NCI-H345 treated with DMSO at 0.1 percent for 48 hours (cell line): ENCODE results near the gene FIGLA.
"Not testable (repeated sequence)": the region's sequence is repeated elsewhere in the genome, so short reads cannot be mapped to it uniquely, and the experiment has no call there.

ENCODE experiments used
- DNase-seq: peaks from one replicate; lab custom pipeline; 2025; ENCODE audit not compliant: unreplicated experiment; lab: John Stamatoyannopoulos, UW

The FIGLA gene

DNA sequence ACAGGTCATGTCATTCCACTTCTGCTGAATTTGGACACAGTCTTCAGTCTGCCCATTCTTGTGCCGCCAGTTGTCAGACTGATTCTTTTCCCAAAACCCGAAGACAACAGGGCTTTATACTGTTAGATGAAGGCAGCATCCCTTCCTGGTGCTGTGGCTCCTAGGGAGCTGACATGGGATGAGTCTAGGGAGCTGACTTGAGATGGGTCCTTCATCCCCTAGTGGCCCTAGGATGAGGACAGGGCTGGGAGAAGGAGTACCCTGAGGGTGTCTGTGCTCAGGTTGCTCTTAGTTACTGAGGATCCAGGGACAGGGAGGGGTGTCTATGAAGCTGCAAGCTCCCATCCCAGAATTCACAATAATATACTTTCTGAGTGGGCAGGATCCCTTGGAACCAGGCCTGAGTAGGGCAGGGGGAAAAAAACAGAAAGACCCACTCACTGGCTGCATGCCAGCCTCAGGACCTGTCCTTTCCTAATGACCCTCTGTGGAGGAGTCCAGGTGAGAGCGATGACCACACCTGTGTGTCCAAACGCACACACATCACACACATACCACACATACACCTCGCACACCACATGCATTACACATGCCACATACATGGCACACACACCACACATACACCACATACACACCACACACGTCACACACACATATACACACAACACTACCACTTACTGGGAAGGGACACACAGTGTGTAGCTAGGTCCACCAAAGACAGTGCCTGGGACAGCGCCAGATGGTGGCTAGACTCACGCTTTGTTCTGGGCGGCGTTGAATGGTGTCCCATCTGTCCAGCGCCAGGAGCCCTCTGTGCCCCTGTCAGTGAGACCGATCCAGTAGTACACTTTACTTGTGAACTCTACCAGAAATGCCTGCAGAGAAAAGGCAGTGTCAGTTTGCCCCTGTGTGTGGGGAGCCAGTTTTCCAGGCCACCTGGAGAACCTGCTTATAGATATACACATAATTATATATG lies 18.8 kb upstream of the FIGLA start:
- no peak for DNase-seq

GRCh38 chr2:70807828-70808118 lies 17.3 kb upstream of the FIGLA start:
- DNase-seq, result no peak

- DNase-seq, result no peak
Measured at GRCh38 chr2:70807102-70807827, 16.8 kb upstream of the FIGLA start.

DNA sequence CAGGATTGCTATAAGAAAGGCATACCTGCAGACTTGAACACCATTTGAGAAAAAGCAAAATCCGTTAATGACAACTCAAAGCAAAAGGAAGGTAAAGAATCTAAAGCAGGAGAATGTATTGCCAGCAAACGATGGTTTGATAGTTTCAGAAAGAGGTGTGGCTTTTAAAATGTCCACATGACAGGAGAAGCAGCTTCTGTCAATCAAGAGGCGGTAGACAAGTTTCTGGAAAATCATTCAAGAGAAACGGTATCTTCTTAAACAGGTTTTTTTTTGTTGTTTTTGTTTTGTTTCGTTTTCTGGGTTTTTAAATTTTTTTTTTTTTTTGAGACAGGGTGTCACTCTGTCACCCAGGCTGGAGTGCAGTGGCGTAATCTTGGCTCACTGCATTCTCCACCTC lies 16.2 kb upstream of the FIGLA start:
- no peak for DNase-seq

GRCh38 chr2:70806013-70806412 lies 15.6 kb upstream of the FIGLA start:
- DNase-seq, result peak; percentile 41

DNA sequence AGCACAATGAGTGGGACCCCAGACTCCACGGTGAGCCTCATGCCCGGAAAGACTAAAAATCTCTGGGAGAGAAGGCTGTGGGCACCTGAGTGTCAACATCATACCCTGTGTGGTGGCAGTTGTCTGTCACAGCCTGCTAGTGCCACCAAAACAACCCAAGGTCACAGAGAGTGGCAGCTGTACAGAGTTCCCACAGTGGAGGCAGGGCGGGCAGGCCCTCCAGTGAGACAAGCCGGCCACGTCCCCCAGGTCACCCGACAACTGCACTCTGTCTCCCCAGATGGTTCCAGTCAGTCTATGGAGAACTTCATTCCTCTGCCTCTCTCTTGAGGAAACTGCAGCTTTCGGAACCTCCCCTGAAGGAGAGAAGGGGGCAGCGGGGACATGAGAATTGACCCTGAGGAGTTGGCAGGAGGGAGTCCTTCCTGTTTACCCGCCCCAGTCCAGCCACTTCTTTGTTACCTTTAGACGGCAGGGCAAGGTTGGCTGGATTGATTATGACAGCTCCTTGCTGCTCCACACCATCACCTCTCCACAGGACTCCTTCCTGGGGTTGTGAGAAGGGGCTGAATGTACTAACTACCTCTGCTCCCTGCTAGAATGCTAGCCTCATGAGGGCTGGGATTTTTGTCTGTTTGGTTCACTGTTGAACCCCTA lies 11.3 kb upstream of the FIGLA start:
- DNase-seq, result no peak

GRCh38 chr2:70799706-70800105 lies 9.3 kb upstream of the FIGLA start:
- no peak for DNase-seq

DNA sequence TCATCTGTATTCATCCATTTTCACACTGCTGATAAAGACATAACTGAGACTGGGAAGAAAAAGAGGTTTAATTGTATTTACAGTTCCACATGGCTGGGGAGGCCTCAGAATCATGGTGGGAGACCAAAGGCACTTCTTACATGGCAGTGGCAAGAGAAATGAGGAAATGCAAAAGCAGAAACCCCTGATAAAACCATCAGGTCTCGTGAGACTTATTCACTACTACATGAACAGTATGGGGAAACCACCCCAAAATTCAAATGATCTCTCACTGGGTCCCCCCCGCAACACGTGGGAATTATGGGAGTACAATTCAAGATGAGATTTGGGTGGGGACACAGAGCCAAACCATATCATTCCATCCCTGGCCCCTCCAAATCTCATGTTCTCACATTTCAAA lies 7.6 kb upstream of the FIGLA start:
- DNase-seq, result not testable (repeated sequence)

DNA sequence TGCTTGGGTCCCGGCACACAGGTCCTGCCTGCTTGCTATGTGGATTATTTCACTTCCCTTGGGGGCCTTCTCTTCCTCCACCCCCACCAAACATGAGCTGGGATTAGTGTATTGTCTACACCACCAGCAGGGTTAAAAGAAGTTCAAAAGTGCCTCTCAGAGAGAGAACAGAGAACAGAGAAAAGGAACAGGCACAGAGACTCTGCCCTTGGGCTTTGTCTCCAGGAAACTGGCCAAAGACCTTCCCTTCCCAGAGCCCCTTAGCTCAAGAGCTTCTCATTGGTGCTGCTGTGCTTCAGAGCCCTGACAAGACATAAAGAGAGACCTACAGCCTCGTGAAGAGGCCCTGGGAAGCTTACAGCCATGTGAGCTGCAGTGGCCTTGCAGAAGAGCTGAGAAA lies 7.1 kb upstream of the FIGLA start:
- DNase-seq, result no peak

- no peak for DNase-seq
Measured at GRCh38 chr2:70796262-70796661, 5.8 kb upstream of the FIGLA start.

DNA sequence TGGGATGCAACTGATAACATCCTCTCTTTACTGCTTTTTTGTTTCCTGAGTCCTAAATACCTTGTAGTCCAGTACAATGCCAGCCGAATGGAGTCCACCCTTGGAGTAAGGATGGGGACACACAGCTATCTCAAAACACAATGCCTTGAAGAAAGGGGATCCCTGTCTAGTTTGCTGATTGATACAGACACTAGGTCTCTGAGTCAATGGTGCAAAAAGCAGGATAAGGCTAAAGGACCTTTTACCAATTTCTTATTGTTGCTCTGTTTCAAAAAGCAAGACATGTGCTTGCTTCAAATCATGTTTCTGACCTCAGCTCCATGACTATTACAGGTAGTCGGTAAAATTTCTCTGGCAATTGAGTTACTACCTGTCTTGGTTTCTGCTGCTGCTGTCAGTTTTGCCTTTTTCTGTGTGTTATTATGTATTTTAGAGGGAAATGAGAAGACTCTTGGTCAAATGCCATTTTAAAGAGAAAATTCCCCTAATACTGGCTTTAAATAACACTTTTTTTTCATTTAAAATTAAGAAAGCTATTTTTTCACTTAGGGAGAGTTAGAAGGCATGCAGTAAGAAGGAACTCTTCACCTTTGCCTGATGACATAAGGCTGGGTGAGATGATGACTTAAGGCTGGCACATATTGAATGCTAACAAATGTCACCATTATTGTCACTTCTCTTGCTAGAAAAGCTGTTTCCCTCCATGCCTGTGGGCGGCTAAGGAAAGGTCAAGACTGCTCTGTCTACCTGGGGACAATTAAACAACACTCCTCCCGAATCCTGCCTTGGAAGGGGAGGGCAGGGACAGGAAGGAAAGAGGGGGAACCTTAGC lies 4.9 kb upstream of the FIGLA start:
- no peak for DNase-seq

- no peak for DNase-seq
Measured at GRCh38 chr2:70793450-70793849, 3.0 kb upstream of the FIGLA start.

DNA sequence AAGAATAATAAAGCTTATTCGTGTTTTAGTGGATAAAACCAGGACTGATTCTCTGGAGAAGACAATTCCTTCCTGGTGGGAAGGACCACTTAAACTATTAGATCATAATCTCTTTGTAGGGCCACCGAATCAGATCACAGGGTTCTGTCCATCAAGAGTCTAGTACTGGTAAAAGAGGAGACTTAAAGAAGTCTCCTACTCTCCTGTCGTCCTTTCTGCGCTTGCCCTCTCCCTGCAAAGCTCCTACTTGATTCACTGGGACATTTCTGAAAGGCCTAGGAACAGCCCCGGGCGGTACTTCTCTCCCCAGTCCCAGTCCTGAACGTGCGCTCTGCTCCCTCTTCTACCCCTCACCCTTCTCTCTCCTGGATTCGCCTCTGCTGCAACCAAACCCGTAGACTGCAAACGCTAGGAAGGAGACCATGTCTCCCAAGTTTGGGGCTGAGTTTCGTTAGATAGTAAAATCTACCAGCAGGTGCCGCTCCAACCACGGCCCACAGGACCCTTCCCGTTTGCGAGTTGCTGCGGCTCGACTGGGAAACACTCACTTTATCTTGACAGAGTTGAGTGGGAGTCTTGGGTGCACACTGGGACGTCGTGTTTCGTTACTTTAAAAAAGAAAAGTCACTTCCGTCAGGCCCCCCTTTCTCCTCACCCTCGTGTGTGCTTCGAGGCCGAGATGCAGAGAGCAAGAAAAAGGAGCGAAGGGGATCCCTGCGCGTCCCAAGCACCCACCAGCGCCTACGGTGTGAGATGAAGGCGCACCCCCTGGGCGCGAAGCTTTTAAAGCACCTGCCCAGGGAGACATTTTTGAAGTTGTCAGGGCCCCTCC lies 923 bp downstream of the FIGLA start:
- DNase-seq, result peak; percentile 57

GRCh38 chr2:70785137-70785911 lies 5.1 kb downstream of the FIGLA start:
- peak; percentile 29 for DNase-seq

DNA sequence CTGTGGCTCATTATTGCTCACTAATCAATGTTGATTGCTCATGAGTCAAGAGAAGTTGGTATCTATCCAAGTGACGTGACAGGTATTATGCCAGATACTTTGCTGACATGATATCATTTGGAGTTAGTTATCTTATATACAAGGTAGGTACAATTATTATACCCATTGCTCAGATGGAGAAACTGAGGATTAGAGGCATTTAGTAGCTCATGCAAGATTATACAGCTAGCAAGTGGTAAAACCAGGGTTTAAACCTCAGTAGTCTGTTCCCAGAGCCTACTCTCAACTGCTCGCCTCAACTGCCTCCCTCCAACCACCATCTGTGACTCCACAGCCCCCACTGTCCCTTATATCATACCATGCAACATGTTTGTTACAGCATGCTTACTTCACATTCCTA lies 6.1 kb downstream of the FIGLA start:
- no peak for DNase-seq

- DNase-seq, result no peak
Measured at GRCh38 chr2:70779911-70780545, 10.4 kb downstream of the FIGLA start.

DNA sequence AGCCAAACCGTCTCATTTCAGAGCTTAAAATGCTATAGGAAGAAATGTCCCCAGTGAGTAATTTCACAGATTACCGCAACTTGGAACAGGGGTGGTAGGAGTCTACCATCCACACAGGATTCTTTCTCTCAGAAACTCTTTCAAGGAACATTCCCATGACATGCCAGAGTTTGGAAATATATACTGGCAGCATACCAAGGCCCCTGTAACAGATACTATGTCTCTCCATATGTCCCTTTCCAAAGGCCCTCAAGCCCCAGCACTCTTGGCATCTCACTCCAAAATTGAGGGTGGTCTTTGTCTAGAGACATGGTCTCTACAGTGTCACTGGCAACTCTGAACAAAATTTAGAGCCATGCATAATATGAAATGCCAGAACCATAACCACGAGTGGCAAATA lies 11.0 kb downstream of the FIGLA start:
- no peak for DNase-seq

DNA sequence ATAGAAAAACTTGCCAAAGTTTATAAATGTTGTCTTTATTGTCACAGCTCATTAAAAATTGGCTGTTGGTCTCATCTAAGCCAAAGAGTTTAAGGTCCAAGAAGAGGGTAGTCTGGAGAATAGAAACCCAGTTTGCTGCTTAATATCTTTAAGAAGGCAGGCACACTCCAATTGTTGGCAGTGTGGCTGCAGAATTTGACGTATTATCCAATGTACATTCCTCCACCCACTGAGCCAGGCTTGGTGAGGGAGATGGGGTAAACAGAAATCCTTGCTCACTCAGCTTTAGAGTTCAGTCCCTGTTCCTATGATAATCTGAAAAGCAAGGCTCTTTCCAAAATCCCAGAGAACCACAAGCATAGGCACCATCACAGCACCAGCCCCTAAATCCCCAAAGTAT lies 11.8 kb downstream of the FIGLA start:
- DNase-seq, result no peak

DNA sequence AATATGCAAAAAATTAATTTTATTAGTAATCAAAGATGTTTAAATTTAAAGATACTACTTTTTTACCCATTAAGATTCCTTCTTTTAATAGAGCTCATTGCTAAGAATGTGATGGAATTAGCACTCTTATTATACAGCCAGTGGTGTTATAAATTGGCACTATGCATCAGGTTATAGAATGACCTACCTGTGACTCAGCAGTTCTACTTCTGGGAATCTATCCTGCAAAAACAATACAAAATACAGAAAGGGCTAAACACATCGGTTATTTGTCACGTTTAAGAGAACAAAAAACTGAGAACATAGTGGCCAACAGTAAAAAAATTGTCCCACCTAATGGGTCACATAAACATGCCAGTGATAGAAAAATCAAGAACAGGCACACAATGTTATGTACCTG lies 13.0 kb downstream of the FIGLA start:
- DNase-seq, result no peak
